Adrenal gland (tissue), 5 donors: Measurements from ENCODE around the gene TCN2.

Experiments
- POLR2A ChIP-seq, 2 donors: fragments of 450-650 bp; IDR thresholded peaks; one replicate each; pipeline ENCODE4 v1.6.1; 2017; ENCODE audit warnings: antibody characterized with exemption in 2 of 2, mild to moderate bottlenecking in 2 of 2, moderate library complexity in 1 of 2
- TF ChIP-seq, protein P1 (sequence below), 6 experiments: fragments of 450-650 bp in 4 of 6; fragments of 200-600 bp in 2 of 6; sonication (generic) in 1 of 6; IDR thresholded peaks; 1 replicate in 5 of 6; 2 replicates in 1 of 6; pipeline versions ENCODE4 v1.5.1 to v1.8.0; 2016 to 2021; ENCODE audit warnings: antibody characterized with exemption in 6 of 6, mild to moderate bottlenecking in 2 of 6, moderate library complexity in 1 of 6
- donor health status: DM: no; HTN: no; CAD: no.

DNA sequence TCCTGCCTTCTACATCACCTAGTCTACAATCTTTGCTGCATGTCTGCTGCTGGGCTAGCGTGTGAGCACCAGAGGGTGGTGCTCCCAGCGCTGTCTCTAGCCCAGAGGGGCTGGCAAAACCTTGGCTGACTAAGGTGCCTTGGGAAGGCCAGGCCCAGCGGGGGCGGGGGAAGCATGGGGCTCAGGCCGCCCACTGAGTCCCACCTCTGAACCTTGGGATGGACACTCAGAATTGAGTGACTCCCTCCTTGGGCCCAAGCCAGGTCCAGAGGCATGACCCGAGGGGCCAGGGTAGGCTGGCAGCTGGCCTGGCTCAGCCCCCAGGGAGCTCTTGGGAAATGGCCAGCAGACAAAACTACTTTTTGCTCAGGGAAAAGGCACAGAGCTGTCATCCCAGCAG lies 24.9 kb upstream of the TCN2 start:
- TF ChIP-seq, protein P1, sequence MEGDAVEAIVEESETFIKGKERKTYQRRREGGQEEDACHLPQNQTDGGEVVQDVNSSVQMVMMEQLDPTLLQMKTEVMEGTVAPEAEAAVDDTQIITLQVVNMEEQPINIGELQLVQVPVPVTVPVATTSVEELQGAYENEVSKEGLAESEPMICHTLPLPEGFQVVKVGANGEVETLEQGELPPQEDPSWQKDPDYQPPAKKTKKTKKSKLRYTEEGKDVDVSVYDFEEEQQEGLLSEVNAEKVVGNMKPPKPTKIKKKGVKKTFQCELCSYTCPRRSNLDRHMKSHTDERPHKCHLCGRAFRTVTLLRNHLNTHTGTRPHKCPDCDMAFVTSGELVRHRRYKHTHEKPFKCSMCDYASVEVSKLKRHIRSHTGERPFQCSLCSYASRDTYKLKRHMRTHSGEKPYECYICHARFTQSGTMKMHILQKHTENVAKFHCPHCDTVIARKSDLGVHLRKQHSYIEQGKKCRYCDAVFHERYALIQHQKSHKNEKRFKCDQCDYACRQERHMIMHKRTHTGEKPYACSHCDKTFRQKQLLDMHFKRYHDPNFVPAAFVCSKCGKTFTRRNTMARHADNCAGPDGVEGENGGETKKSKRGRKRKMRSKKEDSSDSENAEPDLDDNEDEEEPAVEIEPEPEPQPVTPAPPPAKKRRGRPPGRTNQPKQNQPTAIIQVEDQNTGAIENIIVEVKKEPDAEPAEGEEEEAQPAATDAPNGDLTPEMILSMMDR (IDR thresholded peaks at IDR 0.05): no peak
- TF ChIP-seq POLR2A (IDR thresholded peaks at IDR 0.05): no peak
